ENCODE results near the gene SLC7A1. TPM values are rescaled to one million over a fixed set of nuclear protein-coding genes. Genes with fewer than 3 reads are reported as not detected.

SLC7A1 gene
- total and polyA plus RNA-seq, 10 donors = 2.2 to 53.8 (median 20.6) TPM

DNA sequence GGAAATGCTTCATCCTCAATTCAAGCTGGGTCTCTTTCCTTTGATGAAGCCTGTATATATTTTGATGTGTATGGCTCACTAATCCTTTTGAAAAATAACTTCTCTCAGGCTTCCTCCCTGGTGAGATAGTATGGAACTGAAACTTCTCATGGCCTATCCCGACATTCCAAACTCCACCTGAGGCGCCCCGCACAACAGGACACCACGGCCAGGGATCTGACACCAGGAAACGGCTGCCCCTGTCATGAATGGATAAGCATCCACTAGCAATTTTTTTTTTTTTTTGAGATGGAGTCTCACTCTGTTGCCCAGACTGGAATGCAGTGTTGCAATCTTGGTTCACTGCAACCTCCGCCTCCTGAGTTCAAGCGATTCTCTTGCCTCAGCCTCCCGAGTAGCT is 16.4 kb downstream of the SLC7A1 start:
- H3K4me1 ChIP-seq = peaks cover 0 to 46% (median 11%) of the 10 kb centered on the region in 6 donors

GRCh38 chr13:29578300-29579085 is 17.0 kb downstream of the SLC7A1 start:
- no peaks in the 10 kb centered on the region for H3K36me3 ChIP-seq
- H3K9me3 ChIP-seq = no peaks in the 10 kb centered on the region
- intact Hi-C loops (cut with DNase I; ENCODE audit: low total_unique reads) = no loop called here
- peaks cover 0 to 52% (median 12%) of the 10 kb centered on the region in 6 donors for H3K4me1 ChIP-seq
- H3K27me3 ChIP-seq (replicated peaks in 1 of 7) = no peaks in the 10 kb centered on the region
- TF ChIP-seq POLR2AphosphoS5 (IDR thresholded peaks at IDR 0.05) (peak in 2 of 3 donors; percentile 30 to 42), POLR2A (IDR thresholded peaks at IDR 0.05) (no peak)
- 67 to 82% (median 78%) methylated on average over 18 of the region's 18 CpGs for WGBS, 5 donors
- no peak overlapping the region for H3K4me3 ChIP-seq
- no peak for DNase-seq
- peak overlapping the region in 6 of 8 donors; percentile 9 to 57 (median 52) for H3K27ac ChIP-seq

More for the DNA sequence above, 16.4 kb downstream of the SLC7A1 start:
- no peaks in the 10 kb centered on the region for H3K36me3 ChIP-seq
- DNase-seq = no peak
- TF ChIP-seq POLR2AphosphoS5 (IDR thresholded peaks at IDR 0.05) (no peak), POLR2A (IDR thresholded peaks at IDR 0.05) (no peak), CTCF (IDR thresholded peaks at IDR 0.05 in 8 of 11, conservative IDR thresholded peaks at IDR 0.05 in 3 of 11) (no peak)
- H3K4me3 ChIP-seq = no peak overlapping the region
- H3K27me3 ChIP-seq (replicated peaks in 1 of 7) = no peaks in the 10 kb centered on the region
- WGBS, 5 donors = 84 to 94% (median 90%) methylated on average over 8 of the region's 8 CpGs
- H3K9me3 ChIP-seq = no peaks in the 10 kb centered on the region
- peak overlapping the region in 5 of 8 donors; percentile 30 to 57 (median 53) for H3K27ac ChIP-seq
- intact Hi-C loops (cut with DNase I; ENCODE audit: low total_unique reads) = no loop called here

DNA sequence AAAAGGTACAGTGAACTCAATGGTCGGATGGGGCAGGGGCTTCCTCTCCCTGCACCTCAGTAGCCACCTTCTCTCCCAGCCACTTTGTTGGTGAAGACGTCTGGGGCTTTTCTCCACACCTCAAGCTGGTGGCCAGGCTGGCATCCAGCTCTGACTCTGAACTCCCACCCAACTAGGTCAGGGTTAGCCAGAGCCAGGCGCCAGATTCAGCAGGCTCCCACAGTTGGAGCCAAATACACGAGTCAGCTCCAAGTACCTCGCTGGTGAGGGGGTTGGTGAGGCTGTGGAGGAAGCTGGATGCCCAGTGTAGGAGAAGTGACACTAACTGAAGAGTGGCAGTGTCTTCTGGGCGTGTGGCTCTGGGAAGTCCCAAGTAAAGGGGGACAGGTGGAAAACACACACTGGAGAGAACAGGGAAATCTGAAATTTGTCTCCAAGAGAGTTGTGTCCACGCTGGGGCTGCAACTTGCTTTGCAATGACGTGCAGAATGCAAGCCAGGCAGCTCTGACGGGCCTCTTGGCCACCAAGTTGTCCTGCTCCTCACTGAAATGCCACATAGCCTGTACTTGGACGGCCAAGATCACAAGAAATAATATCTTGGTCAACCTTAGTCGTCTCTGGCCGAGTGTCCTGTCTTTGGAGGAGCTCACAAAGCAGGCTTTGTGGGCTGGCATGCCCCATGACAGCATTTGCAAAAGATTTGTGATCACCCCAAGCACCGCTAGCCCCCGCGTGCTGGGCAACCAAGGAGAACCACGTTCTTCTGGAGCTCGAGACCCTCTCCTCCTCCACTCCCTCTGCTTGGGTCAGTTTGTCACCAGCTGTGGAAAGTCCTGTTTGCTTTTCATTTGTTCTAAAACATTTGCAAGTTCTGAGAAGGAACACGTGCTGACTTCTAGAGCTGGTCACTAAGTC is 18.1 kb downstream of the SLC7A1 start:
- 83 to 91% (median 87%) methylated on average over 18 of the region's 18 CpGs for WGBS, 5 donors
- no peak for TF ChIP-seq POLR2A (IDR thresholded peaks at IDR 0.05)
- TF ChIP-seq POLR2AphosphoS5 (IDR thresholded peaks at IDR 0.05) = no peak
- TF ChIP-seq CTCF (IDR thresholded peaks at IDR 0.05 in 8 of 11, conservative IDR thresholded peaks at IDR 0.05 in 3 of 11) = no peak
- Histone ChIP-seq H3K27ac (peak overlapping the region in 3 of 8 donors; percentile 9 to 52 (median 30)), H3K27me3 (replicated peaks in 1 of 7) (no peaks in the 10 kb centered on the region), H3K9me3 (no peaks in the 10 kb centered on the region), H3K4me1 (peaks cover 0 to 51% (median 12%) of the 10 kb centered on the region in 6 donors), H3K4me3 (no peak overlapping the region), H3K36me3 (no peaks in the 10 kb centered on the region)
- intact Hi-C loops (cut with DNase I; ENCODE audit: low total_unique reads) = no loop called here
- no peak for DNase-seq

GRCh38 chr13:29576581-29576980 is 18.9 kb downstream of the SLC7A1 start:
- WGBS, 5 donors = 91 to 96% (median 95%) methylated on average over 7 of the region's 7 CpGs
- no peak for DNase-seq
- Histone ChIP-seq H3K4me1 (peaks cover 0 to 43% (median 9%) of the 10 kb centered on the region in 6 donors), H3K27ac (no peak overlapping the region), H3K4me3 (no peak overlapping the region), H3K27me3 (replicated peaks in 1 of 7) (no peaks in the 10 kb centered on the region), H3K9me3 (no peaks in the 10 kb centered on the region), H3K36me3 (no peaks in the 10 kb centered on the region)
- intact Hi-C loops (cut with DNase I; ENCODE audit: low total_unique reads) = no loop called here
- TF ChIP-seq POLR2A (IDR thresholded peaks at IDR 0.05) = no peak
- TF ChIP-seq CTCF (IDR thresholded peaks at IDR 0.05 in 8 of 11, conservative IDR thresholded peaks at IDR 0.05 in 3 of 11) = no peak

Measured in spleen (tissue), 11 donors.